Measurements from ENCODE around the gene ITFG2.

- TF ChIP-seq CTCF (optimal IDR thresholded peaks at IDR 0.05 in 1 of 3, IDR thresholded peaks at IDR 0.05 in 1 of 3, conservative IDR thresholded peaks at IDR 0.05 in 1 of 3; ENCODE audit: extremely low read depth in 1 of 3, insufficient read depth in 2 of 3, low read length in 3 of 3) (no peak), EZH2 (IDR thresholded peaks at IDR 0.05; ENCODE audit: low read length) (no peak)
These were observed 7.3 kb upstream of the ITFG2 start for GRCh38 chr12:2805143-2805520.
